H4 (cell line): Measurements from ENCODE around the gene AFM. TPM values are rescaled to one million over a fixed set of nuclear protein-coding genes. Genes with fewer than 3 reads are reported as not detected.
"Not testable (repeated sequence)": the region's sequence is repeated elsewhere in the genome, so short reads cannot be mapped to it uniquely, and the experiment has no call there.

ENCODE experiments used
- DNase-seq: peaks from one replicate; pipeline ENCODE4 v3.0.0-alpha.2; 2015; ENCODE audit warnings: low spot score
- total RNA-seq: library from RNA; depleted of rRNA; stranded (reverse); fragments of >200 nt; shearing (Covaris generic); gene quantifications from 2 replicates; pipeline ENCODE4 v1.2.3, GENCODE V29; 2014; rRNA removed

Gene AFM
- total RNA-seq, 1 experiment from 2014 or later = not detected

DNA sequence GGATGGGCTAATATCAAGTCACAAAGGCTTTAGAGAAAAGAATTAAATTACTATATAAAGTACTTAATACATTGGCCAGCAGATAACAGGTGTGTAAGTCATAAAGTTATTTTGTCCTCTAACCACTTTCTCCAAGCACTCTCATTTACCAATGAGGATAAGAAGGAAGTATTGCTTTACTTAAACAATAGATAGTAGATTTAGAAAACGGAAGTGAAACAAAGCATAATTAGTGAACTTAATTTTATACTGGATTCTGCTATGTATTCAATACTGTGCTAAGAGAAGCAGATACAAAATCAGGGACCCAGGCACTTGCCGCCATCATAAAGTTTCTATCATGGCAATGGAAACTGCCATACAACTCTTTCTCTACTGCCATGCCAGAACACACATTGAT is 24.0 kb downstream of the AFM start:
- DNase-seq = no peak

DNA sequence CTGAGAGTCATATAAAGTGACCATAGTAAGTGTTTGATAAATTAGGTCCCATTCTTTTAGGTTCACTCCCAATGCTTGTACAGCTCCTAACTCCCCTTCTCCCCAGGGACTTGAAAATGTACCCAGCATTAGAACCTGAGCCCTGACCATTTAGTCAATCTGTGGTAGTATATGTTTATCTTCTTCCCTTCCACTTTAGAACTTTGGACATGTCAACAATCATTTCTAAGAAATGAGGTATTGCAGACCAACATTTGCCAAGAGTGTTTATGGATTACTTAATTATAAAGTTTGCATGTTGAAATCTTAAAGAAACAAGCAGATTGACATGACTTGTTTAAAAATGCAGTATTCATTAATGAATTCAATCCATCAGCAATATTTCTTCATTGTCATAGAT is 26.0 kb downstream of the AFM start:
- no peak for DNase-seq

DNA sequence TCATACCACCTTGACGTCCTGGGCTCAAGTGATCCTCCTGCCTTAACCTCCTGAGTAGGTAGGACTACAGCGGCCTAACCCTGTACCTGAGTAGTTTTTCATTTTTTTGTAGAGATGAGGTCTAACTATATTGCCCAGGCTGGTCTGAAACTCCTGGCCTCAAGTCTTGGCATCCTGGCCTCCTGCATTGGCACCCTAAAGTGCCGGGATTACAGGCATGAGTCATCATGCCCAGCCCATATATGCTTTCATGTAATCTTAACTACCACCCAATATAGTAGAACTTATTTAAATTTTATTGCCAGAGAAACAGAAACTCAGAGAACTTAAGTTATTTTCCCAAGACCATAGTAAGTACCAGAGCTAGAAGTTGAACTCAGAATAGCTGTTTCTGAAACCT is 27.1 kb downstream of the AFM start:
- DNase-seq = peak; percentile 23

DNA sequence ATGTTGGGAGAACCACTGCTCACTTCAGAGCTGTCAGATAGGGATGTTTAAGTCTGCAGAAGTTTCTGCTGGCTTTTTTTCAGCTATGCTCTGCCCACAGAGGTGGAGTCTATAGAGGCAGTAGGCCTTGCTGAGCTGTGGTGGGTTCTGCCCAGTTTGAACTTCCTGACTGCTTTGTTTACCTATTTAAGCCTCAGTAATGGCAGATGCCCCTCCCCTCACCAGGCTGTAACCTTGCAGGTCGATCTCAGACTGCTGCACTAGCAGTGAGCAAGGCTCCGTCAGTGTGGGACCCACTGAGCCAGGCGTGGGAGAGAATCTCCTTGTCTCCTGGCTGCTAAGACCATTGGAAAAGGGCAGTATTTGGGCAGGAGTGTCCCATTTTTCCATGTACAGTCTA is 36.8 kb downstream of the AFM start:
- no peak for DNase-seq

DNA sequence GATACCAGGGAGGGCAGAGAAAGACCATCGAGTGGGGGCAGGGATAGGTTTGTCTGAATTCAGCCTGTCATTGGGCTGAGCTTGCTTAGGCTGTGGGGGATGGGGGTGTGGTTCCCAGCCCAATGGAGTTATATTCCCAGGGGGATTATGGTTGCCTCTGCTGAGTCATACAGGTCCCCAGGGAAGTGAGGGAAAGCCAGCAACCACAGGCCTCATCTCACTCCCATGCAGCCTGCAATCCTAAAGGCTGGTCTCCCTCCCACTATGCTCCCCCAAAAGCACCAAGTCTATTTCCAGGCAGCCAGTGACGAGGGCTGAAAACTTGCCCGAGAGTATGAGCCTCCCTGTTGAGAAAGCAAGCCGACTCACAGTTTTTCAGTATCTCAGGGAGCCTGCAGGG is 39.3 kb downstream of the AFM start:
- DNase-seq = peak; percentile 91

DNA sequence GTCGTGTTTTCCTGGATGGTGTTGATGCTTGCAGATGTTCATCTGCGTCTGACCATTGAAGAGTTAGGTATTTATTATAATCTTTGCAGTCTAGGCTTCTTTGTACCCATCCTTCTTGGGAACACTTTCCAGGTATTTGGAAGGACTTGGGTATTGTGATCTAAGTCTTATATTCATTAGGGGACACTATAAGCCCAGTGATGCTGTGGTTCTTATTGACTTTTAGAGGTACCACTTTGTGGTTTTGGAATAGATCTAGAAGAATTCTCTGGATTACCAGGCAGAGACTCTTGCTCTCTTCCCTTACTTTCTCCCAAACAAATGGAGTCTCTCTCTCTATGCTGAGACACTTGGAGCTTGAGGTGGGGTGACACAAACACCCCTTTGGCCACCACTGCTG is 41.6 kb downstream of the AFM start:
- no peak for DNase-seq

DNA sequence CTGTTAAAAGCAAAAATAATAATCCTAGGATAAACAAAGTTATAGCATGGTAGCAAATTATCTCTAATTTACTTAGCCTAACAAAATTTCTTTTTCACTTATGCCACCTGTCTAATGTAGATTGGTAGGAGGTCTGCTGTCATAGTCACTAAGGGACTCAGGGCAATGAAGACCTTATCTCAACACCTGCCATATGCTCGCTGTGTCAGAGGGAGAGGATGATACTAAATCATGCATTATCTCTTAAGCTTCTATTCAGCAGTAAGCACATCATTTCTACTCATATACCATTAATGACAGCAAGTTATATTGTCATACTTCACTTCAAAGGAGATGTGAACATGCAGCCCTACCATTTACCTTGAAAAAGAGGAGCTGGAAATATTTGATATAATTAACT is 44.1 kb downstream of the AFM start:
- no peak for DNase-seq

DNA sequence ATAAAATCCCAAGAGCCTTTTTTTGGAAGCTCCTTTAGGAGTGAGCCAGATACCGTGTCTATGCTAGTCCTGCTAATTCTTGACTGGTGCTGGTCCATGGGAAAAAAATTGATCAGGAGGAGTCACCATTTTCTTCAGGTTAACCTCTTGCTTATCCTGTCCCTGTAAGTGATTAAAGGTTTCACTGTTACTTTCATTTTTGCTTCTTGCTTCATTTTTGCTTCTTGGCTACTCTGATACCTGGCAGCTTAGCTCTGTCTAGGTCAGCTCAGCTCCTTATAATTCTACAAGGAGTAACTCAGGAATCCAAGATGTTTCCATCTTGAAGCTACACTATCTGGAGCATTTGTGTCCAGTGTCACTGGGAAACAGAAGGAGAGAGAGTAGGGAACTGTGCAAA is 45.7 kb downstream of the AFM start:
- no peak for DNase-seq

DNA sequence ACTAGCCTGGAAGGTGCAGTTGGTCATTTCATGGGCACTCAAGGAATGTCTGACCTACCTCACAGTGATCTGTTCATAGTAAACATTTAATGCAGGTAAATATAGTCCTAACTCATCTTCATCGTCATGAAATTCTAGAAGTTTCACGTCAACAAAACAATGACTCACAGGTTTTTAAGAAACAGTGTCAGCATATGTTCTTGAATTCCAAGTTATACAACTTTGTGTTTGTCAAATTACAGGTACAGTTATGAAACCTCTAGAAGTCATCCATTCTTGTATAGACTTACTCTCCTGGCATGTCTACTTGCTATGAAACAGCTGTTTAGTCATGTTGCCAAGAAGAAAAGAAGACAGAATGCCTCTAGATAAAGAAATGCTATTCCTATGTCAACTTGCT is 46.6 kb downstream of the AFM start:
- no peak for DNase-seq

DNA sequence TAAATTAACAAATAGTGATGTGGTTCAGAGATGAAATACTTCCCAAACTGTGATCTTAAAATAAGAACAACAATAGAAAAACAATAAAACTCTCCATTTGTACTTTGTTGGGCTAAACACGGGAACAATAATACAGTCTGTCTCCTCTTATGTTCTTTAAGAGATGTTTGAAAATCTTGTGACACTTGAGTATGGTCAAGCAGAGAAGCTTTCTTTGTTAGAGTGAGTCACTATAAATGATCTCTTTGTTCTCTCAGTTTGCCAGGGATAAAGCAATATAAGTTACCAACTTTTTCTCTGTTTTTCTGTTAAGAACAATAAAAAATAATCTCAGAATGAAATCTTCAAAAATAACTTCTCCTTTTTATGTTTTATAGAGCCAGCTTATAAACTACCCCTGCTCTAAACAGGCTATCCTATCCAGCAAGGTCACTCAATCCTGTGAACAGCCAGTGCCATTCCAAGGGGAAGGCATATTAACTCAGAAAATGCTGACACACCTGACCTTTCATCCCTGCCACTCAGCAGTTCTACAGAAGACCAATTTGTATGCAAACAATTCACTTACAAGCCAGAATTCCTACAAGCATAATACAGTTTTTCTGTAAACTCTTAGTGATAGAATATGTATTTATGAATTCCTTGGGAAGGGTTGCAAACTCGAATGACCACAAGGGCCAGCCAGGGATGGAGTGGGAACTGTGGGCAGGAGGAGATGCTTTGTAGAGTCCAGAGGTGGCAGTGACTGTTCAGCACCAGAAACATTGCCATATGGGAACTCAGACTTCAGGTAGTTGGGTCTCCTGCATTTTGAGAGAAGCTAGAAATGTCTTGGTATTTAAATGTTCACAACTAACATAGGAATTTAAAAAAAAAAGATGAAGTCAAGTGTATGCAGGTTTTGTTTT is 52.2 kb downstream of the AFM start:
- DNase-seq = no peak

DNA sequence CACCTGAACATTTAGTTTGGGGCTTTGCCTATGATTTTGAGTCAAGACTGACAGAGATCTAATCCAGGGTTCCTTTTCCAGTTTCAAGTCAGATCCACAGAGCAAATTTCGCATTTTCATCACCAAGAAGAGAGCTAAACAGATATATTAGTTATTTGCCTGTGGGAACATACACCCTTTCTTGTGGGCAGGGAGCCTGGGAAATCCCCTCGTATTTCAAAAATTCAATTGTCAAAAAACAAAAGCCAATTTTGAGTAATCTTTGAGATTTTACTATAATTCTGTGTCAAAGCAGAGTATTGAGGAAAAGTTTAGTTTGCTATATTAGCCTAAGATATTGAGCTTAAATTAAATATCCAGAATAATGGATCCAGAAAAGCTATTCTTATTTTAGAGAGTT is 56.6 kb downstream of the AFM start:
- DNase-seq = no peak

DNA sequence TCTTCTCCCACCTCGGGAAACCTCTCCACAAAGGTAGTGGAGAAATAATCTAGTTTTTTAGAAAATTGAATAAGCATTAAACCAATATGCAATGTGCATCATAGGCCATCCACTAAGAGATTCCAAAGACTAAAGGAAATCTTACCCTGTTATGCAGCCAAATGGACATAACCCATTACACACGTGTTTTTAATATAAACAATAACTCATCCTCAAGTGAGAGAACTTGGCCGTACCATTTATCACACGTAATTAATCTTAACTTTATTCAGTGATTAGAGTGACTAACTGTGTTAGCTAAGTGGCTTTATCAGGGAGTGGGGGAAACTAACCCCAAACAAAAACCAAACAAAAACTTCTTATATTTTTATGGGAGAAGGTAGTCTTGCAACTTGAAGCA is 57.8 kb downstream of the AFM start:
- no peak for DNase-seq

DNA sequence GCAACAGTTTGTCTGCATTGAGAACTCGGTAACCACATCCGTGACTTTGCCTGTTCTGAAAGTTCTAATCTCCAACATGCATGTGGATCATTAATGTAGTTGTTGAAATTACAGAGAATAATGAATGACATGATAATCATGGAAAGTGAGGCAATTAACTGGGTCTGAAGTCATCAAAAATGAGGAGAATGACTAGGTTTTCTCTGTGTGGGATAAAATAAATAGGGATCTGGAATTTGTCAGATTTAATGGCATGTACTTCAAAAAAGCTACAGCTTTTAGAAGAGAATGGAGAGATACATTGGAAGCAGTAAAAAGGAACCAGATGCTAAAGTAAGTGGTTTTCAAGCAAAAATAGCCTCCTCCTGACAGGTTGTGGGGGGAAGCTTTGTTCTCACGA is 59.3 kb downstream of the AFM start:
- no peak for DNase-seq

DNA sequence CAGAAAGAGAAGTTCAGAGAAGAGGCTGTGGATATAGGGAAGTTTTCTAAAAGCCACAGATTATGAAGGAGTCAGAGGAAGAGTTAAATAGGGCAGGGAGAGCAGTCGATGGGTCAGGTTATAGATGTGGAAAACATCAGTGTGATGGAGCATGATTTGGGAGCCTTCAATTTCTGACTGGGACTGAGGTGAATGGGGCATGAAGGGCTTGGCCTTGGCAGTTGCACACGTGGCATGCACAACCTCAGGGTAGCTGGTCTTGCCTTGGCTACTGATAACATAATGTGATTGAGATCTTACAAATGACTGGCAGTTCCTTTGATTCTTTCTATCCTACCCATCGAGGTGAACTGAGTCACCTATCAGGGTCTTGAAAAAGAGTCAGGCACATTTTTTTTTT is 59.7 kb downstream of the AFM start:
- DNase-seq = no peak

DNA sequence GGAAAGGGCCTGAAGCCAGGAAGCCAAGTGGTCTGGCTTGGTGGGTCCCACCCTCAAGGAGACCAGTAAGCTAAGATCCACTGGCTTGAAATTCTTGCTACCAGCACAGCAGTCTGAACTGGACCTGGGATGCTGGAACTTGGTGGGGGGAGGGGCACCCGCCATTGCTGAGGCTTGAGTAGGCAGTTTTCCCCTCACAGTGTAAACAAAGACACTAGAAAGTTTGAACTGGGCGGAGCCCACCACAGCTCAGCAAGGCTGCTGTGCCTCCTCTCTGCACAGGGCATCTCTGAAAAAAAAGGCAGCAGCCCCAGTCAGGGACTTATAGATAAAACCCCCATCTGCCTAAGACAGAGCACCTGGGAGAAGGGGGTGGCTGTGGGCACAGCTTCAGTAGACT is 63.1 kb downstream of the AFM start:
- no peak for DNase-seq

DNA sequence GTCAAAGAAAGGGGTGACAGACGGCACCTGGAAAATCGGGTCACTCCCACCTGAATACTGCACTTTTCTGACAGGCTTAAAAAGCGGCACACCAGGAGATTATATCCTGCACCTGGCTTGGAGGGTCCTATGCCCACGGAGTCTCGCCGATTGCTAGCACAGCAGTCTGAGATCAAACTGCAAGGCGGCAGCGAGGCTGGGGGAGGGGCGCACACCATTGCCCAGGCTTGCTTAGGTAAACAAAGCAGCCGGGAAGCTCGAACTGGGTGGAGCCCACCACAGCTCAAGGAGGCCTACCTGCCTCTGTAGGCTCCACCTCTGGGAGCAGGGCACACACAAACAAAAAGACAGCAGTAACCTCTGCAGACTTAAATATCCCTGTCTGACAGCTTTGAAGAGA is 69.3 kb downstream of the AFM start:
- not testable (repeated sequence) for DNase-seq

Other genes starting within 250 kb of the AFM start
- gene ANKRD17, start 222.9 kb upstream of the AFM start, total RNA-seq = 31.6 and 33.1 TPM in 2 replicates
- not detected in 2 replicates for gene ALB, start 77.5 kb upstream of the AFM start, total RNA-seq
- gene AFP, start 45.5 kb upstream of the AFM start, total RNA-seq = 7.3 and 11.0 TPM in 2 replicates
- 0.08 TPM in 1 of 2 replicates, not detected in the other for gene RASSF6, start 138.7 kb downstream of the AFM start, total RNA-seq